GM12873 (cell line): ENCODE results near the gene ZNF423.

Experiments used
- CTCF ChIP-seq: IDR thresholded peaks from 2 replicates; pipeline ENCODE4 v1.5.1; 2012; ENCODE audit warnings: low read depth, mild to moderate bottlenecking, moderate library complexity, low read length, control low read depth; ENCODE audit not compliant: insufficient read depth; ENCODE audit errors: missing control alignments

Gene ZNF423

GRCh38 chr16:49617710-49618330, 238.1 kb downstream of the ZNF423 start:
- no peak for TF ChIP-seq CTCF

DNA sequence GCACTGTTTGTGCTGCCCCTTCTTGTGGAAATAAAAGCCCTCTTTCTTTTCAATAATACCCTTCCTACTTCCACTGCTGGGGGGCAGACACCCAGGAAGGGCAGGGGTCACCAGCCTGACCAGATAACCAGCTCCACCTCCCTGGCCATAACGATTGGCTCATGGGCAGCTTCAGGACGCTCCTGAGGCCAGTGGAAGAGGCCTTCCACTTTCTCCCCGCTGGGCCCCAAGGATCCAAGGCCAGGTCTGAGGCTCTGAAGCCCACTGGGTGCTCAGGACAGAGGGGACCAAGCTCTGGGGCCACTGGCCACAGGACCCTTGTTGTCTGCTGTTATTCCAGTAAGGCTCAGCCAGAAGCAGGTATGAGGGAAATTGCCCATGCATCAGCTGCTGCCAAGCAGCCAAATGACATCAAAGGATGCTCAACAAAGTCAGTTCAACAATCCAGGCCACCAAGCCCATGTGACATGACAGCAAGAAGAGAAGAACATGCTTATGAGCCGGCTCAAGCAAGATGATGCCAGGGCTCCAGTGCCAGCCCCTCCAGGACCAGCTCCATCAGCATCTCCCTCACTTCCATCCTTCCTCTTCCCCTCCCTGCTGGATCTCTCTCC, 238.8 kb downstream of the ZNF423 start:
- TF ChIP-seq CTCF: no peak

GRCh38 chr16:49615576-49615975, 240.3 kb downstream of the ZNF423 start:
- no peak for TF ChIP-seq CTCF

GRCh38 chr16:49610983-49611382, 244.9 kb downstream of the ZNF423 start:
- TF ChIP-seq CTCF: no peak

- peak; percentile 55 for TF ChIP-seq CTCF
Measured at GRCh38 chr16:49608779-49609178, 247.1 kb downstream of the ZNF423 start.

DNA sequence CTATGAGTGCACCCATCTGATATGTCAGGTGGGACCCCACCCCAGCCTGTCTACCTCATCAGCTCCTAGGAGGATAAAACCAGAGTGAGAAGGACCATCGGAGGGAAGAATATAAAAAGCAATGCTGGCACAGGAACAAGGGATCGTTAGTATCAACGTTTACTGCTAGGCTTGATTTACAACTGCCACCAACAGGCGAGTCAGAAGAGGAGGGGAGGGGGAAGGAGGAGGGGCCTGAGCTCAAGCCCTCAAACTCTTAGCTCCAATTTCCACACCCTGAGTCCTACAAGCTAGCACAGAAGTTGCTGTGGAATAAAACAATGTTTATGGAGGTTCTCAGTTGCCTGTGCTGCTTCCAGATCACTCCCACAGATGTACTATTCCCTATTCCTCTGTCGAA, 247.8 kb downstream of the ZNF423 start:
- TF ChIP-seq CTCF: no peak

- no peak for TF ChIP-seq CTCF
Measured at GRCh38 chr16:49605536-49606254, 250.2 kb downstream of the ZNF423 start.
